Suppressor macrophage (primary cell): Measurements from ENCODE around the gene LYZ.
"Not testable (repeated sequence)": the region's sequence is repeated elsewhere in the genome, so short reads cannot be mapped to it uniquely, and the experiment has no call there.

Experiments
- DNase-seq, 4 experiments: peaks; one replicate each; pipeline ENCODE4 v3.0.0-alpha.2; 2020 to 2022
- total RNA-seq, 17 experiments: gene quantifications; one replicate each; lab custom pipeline; 2026; ENCODE audit warnings: mixed read lengths in 6 of 17, inconsistent platforms in 3 of 17; lab: John Stamatoyannopoulos, UW

Gene LYZ
- total RNA-seq, result 566 to 2,658 (median 1,078) reads per million in 17 experiments

- DNase-seq, result peak; percentile 83 to 93 (median 88)
Measured at GRCh38 chr12:69348162-69348938, at the start of gene LYZ. TSS of gene LYZ (plus strand) at chr12:69348381. CDS start at chr12:69348409, 28 bp downstream.

GRCh38 chr12:69298947-69299346, 49.2 kb upstream of the LYZ start:
- DNase-seq, result no peak

- no peak for DNase-seq
Measured at GRCh38 chr12:69304284-69304683, 43.9 kb upstream of the LYZ start.

DNA sequence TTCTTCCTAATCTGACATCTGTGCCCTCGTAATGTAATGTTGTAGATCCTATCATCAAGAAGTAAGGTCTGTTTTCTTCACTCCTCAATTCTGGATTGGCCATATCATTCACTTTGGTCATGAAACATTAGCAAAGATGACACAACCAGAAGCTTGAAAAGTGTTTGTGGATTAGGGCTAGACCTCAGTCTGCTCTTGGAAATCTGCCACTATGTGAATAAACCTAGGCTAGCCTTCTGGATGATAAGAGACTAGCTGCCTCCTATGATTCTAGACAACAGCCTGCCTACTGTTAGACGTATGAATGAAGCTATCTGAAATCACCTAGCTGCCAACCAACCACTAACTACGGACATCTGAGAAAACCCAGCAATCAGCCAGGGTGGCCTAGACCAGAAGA, 38.7 kb upstream of the LYZ start:
- no peak for DNase-seq

DNA sequence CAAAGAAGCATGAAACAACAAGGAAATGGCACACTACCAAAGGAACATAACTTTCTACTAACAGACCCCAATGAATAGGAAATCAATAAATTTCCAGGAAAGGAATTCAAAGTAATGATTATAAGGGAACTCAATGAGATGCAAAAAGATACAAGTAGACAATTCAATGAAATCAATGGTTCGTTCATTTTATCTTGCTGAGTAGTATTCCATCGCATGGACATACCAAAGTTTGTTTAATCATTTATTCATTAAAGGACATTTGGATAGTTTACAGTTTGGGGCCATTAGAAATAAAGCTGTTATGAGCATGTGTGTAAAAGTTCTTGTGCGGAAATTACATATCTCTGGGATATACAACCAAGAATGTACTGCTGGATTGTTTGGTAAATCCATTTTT, 35.0 kb upstream of the LYZ start:
- no peak for DNase-seq

- not testable (repeated sequence) for DNase-seq
Measured at GRCh38 chr12:69316784-69317183, 31.4 kb upstream of the LYZ start.

GRCh38 chr12:69317233-69317632, 30.9 kb upstream of the LYZ start:
- DNase-seq, result not testable (repeated sequence)

DNA sequence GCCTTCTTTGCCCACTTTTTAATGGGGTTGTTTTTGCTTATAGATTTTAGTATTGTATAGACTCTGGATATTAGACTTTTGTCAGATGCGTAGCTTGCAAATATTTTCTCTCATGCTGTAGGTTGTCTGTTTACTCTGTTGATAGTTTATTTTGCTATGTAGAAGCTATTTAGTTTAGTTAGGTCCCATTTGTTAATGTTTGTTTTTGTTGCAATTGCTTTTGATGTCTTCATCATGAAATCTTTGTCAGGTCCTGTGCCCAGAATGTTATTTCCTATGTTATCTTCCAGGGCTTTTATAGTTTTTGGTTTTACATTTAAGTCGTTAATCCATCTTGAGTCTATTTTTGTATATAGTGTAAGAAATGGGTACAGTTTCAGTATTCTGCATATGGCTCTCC, 30.0 kb upstream of the LYZ start:
- DNase-seq, result no peak

DNA sequence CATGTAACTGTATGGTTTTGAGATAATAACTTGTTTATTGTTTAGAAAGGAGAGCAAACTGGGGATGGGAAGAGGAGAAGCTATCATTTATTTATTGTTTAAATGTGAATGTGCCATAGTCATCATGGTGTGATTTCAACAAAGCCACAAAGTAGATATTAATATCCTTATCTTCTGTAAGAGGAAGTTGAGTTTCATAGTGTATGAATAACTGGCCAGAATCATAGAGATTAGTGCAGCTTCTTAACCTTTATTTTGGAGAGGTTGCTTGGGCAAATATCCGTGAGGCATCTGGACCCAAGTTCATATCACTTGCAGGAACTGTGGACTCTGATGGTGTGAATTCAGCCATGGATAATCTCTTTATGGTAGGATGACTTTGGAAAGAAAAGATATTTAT, 26.8 kb upstream of the LYZ start:
- peak in 2 of 4 experiments; percentile 49 to 53 for DNase-seq

DNA sequence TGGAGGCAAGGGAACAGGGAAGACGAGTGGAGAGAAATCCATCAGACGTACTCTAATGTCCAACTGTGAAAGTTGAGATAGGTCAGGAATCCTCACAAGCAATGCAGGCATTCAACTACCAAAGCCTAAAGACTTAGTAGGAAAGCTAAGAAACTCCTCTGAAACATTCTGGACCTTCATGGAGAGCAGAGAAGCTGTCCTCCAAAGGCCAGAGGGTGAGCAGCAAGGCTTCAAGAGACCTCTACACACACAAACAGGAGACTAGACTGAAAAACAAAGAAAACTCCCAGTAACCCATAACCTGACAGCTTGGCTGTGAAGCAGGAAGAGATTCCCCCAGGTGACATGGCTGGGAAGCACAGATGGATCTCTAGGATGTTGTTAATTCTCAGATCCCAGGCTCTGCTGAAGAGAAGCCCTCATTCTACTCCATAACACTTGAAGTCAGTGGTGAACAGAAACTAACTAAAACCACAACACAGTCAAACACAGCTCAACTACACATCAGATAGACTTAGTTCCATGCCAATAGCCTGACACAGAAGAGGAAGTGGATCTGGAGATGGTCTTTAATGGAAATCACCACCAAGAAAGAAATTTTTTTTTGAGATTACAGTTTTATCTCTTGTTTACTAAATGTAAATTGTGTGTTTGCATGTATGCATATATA, 23.2 kb upstream of the LYZ start:
- peak in 3 of 4 experiments; percentile 39 to 69 (median 55) for DNase-seq

GRCh38 chr12:69328426-69328825, 19.8 kb upstream of the LYZ start:
- DNase-seq, result peak in 1 of 4 experiments; percentile 48

DNA sequence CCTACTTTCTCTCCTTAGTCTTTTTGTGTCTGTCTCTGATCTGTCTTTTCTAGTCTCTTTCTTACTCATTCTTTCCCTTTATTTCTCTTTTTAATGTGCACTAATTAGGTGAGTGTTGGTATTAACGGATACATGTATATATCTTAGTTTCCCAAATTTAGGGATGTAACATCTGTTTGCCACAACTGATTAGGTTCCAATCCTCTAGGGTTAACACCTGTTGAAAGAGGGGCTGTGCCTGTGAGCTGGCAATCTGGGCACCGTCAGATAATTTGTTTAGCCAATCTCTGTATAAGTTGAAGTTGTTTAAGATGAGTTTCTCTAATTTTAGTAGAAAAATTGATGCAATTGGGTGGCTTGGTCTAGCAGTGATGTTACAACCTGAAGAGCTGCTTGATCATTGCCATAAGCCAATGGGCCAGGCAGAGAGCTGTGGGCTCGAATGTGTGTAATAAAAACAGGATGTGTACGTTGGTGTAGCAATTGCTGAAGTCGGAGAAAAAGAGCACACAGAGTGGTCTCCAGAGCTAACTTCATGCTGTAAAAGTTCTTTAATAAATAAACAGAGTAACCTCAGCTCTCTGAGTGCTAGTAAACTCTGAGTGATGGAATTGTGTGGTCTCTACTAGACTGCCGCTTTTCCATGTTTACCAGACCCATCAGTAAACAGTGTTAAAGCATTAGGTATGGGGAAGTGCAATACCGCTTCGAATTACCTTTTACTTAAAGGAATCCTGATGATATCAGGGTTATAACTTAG, 18.3 kb upstream of the LYZ start:
- peak; percentile 53 to 73 (median 61) for DNase-seq

DNA sequence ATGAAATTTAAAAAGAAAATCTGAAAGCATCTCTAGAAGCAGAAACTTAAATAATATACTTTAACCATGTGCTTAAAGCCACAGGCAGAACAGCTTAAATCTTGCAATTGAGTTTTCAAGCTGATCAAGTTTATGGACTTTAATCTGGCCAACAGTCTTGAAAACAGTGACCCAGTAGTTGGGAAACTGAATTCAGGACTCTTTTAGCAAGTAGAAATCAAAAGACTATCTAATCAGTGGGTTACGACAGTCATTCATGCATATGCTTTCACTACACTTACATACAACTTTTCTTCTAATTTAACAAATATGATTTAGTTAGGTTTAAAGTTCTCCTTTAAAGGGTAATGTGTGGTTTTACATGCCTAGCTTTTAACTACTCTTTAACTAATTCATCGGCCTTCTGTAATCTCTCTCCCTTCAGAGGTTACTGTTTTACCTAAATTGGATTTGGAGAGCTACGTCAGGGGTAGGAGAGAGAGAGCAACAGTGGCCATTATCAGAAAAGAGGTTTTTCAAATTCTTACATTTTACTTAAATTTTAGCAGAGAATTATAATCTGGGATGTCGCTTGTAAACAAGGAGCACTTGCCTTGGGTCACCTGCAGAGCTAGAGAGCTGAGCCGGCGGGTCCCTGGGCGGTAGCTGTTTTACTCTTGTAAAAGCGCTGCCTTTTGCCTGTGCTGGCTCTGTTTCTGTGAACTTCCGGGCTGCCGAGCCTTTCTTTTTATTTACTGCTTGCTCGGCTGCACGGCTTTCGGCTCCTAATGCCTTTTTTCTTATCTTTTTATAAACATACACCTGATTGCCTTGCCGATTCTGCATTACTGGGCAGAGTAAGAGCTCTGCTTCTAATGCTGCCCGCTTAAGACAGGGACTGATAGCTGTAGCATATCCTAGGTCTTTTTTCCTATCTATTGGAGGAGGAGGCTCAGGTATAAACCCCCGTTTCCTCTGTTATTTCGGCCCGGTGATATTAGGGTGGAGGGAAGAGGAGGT, 17.4 kb upstream of the LYZ start:
- peak; percentile 37 to 58 (median 46) for DNase-seq

GRCh38 chr12:69331519-69331908, 16.7 kb upstream of the LYZ start:
- DNase-seq, result peak; percentile 62 to 84 (median 78)

DNA sequence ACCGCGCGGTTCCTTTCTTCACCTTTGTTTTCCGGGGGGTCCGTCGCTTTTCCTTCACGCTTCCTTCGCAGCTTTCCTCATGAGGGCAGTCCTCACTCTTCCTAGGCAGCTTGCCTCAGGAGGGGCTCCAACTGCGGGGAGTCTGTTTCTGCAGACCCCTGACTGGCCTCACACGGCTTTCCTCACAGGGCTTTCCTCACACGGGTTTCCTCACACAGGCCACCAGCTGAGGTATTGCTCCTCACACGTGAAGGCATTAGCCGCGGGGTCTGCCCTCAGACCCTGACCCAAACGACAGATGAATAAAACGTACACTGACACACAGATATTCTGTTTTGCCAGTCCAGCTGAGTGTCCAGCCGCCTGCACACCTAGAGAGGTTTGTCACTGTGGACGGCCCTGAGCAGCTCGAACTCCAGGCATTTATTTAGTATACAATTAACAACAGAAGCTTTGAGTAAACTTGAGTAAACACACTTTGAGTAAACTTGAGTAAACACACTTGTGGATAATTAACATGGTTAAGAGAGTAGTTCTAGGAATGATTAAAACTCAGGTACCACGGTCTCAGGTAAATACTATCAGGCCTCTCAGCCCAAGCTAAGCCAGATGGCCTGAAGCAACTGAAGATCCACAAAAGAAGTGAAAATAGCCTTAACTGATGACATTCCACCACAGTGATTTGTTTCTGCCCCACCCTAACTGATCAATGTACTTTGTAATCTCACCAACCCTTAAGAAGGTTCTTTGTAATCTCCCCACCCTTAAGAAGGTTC, 16.1 kb upstream of the LYZ start:
- DNase-seq, result no peak

DNA sequence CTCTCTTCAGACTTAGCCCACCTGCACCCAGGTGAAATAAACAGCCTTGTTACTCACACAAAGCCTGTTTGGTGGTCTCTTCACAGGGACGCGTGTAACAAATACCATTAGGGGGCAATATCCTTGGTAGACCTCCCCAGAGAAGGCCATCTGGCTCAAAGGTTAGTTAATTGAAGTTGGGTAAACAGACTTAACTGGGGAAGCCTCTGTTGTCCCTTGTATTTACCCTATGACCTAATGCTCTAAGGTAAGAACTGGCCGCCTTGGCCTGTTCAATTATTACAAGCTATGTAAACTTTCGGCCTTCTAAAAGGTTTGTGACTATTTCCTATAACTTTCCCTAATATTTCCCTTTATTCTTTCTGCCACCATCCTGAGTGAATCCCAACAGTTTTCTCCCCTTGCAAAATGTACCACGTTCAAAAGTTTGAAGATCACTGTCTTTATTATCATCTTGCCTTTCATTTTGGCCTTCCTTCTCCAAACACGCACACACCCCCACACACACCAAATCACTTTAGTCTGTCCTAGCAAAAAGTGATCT, 15.3 kb upstream of the LYZ start:
- DNase-seq, result no peak

GRCh38 chr12:69334158-69334557, 14.0 kb upstream of the LYZ start:
- DNase-seq, result no peak

GRCh38 chr12:69337311-69338090, 10.7 kb upstream of the LYZ start:
- DNase-seq, result peak in 3 of 4 experiments; percentile 26 to 59 (median 56)

DNA sequence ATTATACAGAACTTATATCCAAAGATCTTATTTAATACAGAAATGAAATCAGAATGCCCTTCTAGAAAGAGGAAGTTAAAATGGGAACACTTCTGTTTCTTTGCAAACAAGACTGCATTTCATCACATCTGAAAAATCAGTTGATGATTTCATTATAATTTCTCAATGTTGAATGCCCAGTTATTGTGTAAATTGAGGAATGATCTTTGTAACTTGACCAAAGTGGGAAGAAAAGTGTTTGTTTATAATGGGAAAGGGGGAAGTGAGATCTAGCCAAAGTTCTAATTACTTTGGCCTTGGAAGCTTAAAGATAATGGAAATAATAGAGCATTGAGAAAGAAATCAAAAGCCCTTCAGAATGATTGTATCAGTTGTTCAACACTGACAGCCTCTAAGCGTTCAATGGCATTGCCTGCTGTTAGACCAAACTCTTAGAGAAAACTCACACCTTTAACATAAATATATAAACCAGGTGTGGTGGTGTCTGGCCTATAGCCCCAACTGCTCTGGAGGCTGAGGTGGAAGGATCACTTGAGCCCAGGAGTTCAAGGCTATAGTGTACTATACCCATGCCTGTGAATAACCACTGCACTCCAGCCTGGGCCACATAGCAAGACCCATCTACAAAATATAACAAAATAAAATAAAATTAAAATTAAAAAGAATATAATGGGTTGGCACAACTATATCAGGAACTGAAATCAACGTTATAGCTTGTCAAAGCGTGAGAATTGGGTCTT, 9.9 kb upstream of the LYZ start:
- peak in 3 of 4 experiments; percentile 36 to 93 (median 93) for DNase-seq
